Smooth muscle cell of the brain vasculature (primary cell): ENCODE measurements around the gene PCBD1.
A peak's percentile ranks its signal among the peaks of the same experiment; 100 is the strongest.

Experiments used
- DNase-seq: peaks from one replicate; pipeline ENCODE4 v3.0.0-alpha.2; 2012; ENCODE audit warnings: low read depth, low spot score

PCBD1 gene

DNA sequence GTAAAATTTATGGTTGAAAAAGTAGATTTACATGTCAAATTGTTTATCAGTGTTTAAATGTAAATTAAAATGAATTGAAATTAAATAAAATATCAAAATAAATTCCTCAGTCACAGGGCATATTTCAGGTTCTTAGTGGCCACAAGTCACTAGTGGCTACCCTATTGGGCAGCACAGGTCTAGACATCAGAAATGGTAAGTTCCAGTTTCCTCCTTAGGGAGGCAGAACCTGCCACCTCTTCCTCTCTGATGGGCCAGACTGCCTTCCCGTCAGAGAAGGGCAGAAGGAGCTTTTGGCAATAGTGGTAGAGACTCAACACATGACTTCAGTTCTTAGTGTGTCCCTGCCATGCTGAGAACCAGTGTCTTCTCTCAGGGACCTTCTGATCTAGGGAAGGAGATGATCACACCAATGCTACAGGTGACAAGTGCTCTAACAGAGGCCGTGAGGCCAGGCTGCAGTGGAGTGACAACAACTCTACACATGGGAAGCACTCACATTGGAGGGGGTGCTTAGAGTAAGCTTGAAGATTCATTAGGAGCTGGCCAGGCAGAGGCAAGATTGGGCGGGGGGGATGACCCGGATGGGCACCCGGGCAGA, 14.4 kb upstream of the PCBD1 start:
- DNase-seq = no peak

DNA sequence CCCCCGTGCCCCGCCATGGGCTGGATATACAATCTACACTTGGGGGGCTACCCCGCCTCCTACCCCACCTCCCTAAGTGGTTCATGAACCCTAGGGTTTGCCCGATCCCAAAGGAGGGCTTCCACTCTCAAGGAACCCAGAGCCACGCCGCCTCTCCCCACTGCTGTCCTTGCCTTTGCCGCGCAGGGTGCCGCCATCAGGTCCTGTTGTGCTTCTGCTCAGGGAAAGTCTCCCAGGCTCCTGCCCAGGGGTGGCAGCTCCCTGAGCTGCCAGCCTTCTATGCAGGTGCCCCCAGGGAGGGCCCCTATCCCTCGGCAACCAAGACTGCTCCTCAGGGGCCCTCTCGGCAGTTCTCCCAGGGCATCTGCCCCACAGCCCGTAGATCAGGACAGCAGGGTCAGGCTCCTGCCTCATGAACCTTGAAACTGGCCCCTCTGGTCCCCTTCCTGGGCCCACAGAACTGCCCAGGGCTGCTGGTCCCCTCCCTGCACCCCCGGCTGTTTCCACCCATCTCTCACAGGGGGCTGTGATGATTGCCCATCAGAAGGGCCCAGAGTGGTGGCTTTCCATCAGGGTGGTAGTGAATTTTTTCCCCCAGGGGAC, 13.0 kb upstream of the PCBD1 start:
- DNase-seq = no peak

DNA sequence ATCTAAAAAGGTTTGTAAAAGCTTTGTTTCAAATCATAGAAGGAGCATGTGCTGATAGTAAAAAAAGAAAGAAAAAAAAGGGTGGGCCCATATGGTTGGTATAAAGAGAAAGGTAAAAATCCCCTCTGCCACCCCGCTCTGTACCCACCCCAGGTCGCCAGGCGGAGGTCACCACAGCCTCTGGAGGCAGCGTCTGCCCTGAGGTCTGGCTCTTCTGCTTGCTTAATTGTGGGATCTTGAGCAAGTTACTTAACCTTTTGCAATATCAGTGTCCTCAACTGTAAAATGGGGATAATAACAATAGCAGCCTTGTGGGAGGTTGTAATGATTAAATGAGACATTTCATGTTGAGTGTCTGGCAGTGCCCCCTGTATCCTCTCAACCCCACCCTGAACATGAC, 10.7 kb upstream of the PCBD1 start:
- DNase-seq = no peak

DNA sequence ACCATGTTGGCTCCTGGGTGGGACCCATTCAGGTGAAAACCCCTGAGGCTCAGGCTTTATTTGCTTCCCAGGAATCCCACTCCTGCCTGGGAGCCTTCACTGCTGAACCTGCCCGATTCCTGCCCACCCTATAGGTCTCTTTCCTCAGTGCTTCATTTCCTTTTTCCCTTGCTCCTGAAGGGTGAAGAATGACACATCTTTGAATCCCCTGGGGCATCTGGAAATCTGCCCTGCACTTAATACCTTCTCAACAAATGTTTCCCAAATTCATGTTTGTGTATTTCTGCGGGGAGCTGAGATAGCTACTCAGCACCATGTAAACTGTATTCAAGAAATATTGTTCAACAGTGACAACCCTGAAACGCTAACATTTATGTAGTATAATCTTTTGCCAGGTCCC, 10.3 kb upstream of the PCBD1 start:
- DNase-seq = no peak

DNA sequence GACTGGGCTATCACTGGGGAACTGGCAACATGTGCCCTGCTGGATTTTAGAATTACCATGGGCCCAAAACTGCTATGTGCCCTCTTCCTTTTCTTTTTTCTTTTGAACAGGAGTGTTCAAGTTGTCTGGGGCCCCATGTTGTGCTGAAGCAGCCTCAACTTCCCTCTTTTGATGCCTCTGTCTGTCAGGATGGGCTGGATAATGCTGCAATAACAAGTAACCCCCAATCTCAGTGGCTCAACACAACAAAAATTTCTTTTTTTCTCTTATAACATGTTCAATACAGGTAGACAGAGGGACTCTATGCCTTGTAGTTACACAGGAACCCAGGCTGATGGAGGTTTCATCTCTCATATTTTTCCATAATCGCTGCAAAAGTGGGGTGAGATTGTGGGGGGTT, 8.2 kb upstream of the PCBD1 start:
- DNase-seq = no peak

DNA sequence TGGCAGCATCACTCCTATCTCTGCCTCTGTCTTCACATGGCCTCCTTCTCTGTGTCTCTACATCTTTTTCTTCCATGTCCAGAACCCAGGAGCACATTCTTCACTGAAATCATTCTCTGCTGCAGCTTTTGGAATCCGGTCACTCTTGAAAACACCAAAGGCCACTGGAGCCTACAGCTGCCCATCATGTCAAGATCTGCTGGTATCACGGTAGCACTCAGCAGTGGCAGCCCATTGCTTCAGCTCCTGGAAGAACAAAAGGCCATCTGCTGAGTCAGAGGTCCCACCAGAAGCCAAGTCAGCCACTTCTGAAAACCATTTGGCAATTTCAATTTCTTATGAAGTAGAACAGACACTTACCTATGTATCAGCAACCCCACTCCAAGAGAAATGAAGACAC, 6.1 kb upstream of the PCBD1 start:
- DNase-seq = no peak

DNA sequence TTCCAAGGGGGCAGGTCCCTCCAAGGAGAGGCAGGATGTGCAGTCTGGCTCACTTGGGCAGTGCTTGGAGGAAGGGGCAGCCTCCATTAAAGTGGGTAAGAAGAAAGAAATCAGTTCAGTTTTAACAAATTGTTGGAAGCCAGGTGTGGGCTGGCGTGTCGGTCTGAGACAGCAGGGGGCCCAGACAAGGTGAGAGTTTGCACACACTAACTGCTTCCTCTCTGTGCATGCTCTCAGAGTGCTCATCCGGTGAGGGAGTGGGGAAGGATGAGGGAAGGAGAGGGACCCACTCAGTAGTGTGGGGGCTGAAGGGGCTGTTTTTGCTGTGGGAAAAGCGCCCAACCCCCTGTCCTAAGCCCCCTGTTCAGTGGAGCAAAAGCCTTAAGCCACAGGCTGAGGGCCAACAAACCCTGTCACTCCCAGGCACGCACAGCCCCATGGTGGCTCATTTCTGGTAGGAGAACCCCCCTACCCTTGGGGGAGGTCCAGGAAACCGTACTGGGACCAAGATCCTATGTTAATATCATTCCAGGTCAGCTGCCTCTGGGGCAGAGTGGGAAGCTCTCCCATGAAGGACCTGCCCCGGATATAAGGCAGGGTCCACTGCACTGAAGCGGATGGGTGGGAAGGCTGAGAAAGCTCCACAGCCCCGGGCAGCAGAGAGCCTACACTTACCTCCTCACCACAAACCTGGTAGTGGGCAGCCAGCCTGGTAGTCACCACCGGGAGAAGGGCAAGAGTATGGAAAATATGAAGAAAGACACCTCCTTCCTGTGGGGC, 5.1 kb upstream of the PCBD1 start:
- no peak for DNase-seq

DNA sequence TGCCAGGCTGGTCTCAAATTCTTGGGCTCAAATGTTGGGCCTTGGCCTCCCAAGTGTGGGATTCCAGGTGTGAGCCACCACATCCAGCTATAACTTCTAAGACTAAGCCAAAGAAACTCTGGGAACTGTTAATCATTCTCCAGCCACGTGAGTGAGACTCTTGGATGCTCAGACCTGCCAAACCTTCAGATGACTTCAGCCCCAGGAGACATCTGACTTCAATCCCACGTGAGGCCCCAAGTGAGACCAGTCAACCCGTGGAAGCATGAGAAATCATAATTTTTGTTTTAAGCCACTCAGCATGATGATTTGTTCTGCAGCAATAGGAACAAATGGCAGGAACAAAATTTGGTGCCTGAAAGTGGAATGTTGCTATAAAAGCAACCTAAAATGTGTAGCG, 4.3 kb upstream of the PCBD1 start:
- DNase-seq = no peak

DNA sequence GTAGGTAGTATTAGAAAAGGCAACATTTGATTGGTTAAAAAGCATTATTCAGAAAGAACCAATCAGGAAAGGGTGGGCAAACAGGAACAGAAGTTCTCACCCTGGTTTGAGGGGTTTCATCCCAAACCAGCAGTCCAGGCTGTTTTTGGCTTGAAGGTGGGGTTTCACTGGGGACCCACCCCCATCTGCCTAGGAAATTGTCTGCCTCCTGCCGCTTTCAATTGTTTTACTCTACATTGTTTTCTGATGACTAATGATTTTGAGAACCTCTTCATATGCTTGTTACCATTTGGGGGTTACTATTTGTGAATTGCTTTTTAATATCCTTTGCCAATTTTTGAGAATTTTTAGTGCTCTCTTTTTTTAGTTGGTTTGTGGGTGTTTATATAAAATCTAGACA, 3.3 kb upstream of the PCBD1 start:
- DNase-seq = no peak

DNA sequence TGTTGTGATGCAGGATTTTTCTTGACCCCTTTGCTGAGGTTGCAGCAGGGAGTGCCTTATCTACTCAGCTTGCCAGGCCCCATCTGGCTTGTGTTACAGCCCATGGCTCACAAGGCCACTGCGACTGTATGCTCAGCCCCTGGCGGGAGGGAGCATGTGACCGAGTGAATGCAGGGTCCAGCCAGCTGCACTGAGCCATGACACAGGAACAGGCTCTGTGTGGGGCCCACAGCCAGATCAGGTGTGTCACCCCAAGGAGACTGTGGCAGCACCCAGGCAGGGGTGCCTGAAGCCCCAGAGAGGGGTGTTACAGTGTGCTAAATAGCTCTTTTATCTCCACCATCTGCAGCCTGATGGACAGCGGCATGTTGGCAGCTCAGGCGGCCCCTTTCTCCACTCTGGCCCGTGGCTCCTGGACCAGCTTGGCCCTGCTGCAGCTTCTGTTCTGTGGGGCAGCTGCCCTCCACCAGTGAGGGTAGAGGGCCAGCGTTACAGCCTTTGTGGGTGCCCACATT, 2.6 kb upstream of the PCBD1 start:
- DNase-seq = no peak

DNA sequence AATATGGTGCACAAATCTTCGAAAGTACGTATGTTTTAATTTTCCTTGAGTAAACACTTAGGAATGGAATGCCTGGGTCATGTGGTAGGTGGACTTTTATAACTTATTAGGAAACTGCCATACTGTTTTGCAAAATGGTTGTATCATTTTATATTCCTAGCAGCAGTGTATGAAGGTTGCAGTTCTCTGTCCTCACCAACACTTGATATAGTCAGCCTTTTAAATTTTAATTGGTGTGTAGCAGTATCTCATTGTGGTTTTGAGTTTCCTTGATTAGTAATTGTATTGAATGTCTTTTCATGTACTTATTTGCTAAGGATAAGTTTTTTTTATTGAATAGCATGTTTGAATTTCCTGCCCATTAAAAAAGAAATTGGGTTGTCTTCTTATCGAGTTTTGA, 926 bp upstream of the PCBD1 start:
- no peak for DNase-seq

DNA sequence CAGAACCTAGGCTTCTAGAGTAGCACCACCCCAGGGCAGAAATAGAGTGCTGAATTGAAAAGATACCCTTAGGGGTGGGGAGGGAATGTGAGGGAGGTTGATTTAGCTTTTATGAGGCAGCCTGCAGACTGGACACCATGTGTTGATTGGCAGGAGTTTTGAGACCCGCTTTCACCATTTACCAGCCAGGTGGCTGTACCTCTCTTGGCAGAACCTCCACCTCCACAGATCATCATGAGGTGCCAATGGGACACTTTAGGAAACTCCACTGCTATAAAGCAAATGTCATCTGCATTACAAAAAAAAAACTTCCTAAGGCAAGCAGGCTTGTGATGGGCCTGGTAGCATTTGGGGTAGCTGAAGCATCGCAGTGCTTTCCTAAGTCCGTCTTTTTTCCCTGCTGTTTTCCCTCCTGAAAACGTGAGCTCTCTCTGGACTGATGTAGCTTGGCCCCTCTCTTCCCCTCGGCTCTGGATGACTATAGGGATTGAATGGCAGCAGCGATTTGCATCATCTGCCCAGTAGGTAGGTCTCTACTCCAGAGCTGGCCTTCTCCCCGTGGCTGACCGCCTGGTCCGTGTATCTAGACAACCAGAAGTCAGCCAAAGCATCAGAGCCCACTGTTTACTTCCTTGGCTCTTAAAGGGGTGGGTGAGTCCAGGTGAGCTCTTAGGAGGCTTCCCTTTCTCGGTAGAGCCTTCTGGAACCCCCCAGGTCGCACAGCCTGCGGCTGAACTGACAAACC, 1.3 kb downstream of the PCBD1 start:
- DNase-seq = no peak

DNA sequence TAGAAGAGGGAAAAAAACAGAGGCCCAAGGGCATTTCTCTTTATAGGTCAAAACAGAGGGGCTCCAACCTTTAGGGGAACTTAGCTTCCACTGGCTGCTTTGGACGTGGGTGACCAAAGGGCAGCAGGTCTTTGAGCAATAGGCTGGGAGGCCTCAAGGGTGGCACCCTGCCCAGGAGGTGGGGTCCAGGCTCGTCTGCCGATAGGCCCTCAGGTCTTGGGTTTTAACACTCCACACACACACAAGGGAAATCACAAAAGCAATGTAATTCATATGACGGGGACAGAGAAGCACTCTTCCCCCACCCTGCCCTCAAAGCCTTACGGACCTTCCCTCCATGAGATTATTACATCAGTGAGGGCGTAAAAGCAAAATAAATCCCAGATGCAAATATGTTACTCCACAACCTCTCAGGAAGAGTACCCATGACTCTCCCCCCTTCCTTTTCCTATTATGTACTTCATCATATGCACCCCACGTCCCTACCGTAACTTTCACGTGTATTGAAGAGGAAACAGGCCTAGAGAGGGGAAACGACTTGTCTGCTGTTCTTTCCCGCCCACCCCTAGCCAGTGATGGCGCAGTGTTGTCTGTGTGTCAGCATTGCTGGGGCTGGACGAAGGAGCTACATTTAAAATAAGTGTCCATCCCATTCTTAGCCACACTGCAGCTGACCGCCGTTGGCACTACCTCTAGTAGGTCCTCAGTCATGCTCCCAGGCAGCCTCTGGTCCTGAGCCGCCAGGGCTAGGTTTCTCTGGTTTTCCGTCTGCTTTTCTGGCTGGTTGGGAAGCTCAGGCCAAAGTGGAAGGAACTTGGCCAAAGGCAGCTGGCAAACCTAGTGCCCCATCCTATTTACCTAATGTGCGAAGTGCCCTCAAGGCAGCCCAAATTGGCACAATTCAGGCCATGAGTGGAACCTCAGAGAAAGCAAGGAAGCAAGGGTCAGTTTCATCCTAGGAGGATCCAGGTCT, 2.1 kb downstream of the PCBD1 start:
- no peak for DNase-seq

DNA sequence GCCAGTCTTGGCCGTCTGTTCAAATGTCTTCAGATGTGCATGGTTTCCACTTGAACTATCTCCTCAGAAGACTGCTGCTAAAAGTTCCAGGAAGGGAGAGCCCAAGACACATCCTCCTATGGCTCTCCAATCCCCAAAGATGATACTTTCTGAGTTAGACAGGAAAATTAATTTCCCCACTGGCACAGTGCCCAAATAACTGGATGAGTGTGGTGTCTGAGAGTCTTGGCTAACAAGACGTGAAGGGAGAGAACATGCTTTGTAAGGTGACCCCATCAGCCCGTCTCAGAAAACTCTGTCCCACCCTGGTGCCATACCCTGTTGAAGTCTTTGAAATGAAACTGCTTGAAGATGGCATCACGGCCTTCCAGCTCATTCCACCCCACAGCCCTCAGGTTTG, 2.9 kb downstream of the PCBD1 start:
- DNase-seq = no peak

DNA sequence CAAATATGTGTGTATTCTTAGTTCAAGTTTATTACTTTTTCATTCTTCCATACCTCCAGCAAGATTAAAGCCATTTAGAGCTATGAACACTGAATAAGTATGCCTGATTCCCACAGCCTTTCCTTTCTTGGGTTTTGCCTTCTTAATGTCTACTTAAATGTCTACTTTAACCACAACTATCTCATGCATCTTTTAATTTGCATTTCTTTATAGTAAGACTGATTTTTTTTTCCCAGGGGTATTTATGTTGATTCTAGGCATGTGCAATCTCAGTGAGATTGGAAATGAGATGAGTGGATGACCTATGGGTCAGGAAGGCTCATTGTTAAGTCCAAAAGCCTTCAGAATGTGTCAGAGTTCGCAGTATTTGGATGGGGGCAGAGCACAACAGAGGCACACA, 3.6 kb downstream of the PCBD1 start:
- DNase-seq = no peak

DNA sequence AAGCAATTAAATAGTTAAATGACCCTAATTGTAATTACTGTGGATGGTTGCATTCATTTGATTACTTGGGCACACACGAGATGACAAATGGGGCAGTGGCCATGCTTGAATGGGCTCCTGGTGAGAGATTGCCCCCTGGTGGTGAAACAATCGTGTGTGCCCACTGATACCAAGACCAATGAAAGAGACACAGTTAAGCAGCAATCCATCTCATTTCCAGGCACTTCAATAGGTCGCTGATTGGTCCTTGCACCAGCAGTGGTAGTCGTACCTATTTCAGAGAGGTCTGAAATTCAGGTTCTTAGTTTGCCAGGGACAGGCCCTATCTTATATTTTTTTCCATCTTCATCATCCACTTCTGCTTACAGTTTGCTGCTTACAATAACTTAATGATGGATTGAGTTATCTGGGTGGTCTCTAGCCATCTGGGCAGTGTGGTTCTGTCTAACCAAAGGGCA, 8.3 kb downstream of the PCBD1 start:
- DNase-seq = peak; percentile 51

DNA sequence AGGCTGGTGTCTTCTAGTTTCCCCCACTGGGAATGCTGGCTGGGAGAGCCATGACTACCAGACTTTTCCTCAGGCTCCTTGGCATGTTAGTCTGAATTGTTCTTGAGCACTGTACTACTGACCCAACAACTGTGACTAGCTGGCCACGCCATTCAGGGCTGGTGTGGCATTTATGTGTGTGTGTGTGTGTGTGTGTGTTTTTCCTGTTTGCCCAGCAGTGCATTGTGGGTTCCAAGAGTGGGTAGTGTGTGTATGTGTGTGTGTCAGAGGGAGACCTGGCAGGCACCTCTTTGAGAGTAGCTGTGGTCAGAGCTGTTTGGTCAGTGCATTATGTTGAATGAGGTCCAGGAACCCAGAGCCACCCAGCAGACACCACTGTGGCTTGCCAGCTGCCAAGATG, 9.2 kb downstream of the PCBD1 start:
- no peak for DNase-seq

DNA sequence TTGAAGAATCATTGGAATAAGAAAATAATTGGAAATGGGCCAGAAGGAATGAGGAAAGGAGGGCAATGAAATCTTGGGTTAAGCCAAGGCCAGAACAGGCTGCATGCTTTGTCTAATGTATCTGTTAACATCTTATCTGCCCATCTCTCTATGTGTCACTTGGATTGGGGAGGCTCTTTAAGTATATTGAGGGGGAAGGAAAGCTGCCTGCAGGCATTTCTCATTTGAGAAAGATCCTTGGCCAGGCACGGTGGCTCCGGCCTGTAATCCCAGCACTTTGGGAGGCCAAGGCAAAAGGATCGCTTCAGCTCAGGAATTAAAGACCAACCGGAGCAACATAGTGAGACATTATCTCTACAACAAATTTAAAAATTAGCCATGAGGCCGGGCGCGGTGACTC, 14.3 kb downstream of the PCBD1 start:
- DNase-seq = no peak

DNA sequence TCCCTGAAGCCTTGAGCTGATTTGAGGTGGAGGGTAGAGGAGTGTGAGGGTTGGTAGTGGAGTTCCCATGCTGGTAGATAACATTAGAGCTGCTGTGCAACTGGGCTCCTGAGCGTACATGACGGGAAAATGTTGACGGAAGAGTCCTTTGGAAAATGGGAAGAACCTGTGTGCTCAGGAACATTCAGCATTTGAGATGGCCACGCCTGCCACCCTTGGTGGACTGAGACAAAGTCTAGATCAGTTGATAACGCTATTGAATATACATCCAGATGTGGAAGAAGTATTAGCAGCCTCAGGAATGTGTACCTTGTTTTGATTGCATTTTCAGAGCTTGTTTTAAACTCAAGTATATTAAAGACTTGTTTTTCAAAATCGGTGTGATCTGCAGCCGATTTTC, 16.1 kb downstream of the PCBD1 start:
- no peak for DNase-seq

DNA sequence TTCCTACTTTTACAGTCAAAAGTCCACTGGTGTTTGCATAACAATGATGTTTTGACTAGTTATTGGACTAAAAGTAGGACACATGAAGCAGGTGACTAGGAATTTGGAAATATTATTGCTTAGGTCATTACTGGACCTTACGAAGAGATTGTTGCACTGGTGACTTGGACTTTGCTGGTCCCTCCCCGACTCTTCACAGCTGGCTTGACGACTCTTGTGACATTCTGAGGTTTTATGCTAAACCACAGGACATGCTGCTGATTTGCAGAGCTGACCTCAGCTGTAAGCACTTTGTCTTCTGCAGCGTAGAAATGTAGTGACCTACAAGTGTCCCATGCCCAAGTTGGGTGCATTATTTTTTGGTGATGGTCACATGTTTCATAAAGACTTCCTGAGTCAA, 21.9 kb downstream of the PCBD1 start:
- no peak for DNase-seq

DNA sequence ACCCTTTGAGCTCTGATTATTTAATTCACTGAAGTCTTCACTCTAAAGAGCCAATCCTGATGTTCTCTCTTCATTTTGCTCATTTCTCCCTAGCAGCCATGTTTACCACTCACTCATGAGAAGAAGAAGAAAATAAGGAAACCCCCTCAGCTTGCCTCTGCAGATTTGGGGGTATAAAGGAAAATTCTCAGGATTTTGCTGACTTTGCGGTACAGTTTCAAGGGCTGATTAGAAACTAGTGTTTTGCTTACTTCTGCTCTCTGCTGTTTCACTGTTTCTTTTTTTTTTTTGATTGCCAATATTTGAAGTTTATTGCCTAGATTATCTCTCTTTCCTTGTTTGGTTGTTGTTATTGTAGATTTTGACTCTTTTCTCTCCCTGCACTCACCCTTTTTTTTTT, 23.4 kb downstream of the PCBD1 start:
- no peak for DNase-seq
